Activated effector memory CD4-positive, alpha-beta T cell treated with anti-CD3 and anti-CD28 coated beads, Interleukin-2, amount 50 U/mL, for 16 hours (primary cell): ENCODE results near the gene STOML2.
A peak's percentile ranks its signal among the peaks of the same experiment; 100 is the strongest.
"Not testable (repeated sequence)": the region's sequence is repeated elsewhere in the genome, so short reads cannot be mapped to it uniquely, and the experiment has no call there.

Source experiments
- DNase-seq: peaks from one replicate; pipeline ENCODE4 v3.0.0-alpha.2; 2020

STOML2 gene, protein sequence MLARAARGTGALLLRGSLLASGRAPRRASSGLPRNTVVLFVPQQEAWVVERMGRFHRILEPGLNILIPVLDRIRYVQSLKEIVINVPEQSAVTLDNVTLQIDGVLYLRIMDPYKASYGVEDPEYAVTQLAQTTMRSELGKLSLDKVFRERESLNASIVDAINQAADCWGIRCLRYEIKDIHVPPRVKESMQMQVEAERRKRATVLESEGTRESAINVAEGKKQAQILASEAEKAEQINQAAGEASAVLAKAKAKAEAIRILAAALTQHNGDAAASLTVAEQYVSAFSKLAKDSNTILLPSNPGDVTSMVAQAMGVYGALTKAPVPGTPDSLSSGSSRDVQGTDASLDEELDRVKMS

DNA sequence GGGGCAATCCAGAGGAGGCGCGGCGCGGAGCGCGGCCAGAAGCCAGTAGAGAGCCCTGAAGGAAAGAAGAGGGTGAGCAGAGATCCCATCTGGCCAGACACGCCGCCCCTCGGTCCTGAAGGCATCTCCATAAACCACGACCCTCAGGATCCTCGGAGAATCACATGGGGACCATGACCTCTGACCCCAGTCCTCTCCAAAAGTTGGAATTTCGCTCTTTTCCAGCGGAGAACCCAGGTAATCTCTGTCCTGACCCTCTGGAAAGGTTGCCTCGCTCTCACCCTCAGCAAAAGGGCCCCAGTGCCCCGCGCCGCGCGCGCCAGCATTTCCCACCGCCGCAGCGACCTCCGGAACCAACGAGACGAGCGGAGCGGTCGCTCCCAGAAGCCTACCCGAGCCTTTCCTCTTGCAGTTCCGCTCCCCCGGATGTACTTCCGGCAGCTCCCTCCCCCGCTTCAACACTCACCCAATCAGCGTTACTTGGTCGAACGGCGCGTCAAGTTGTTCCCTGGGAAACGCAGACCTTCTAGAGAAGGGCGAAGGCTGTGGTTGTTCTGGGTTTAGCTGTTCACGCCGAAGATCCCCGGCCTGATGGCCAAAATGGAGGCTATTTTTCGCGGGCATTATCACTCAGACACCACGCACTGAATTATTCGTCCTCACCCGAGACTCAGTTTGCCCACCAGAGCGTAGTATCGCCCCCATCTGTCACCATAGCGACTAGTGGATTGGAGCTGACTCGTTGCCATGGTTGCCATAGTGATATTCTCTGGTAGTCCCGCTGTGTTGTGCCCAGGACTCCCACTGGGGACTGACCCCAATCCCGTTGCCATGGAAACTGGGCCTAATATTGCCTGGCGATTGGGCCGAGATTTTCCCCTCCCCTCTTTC, at the start of gene STOML2:
TSS of gene STOML2 (minus strand) at position 363 of the 891 bp plus-strand sequence. CDS start at position 326, 37 bp downstream.
- DNase-seq: peak; percentile 97

GRCh38 chr9:35147941-35148563, 45.1 kb upstream of the STOML2 start:
- not testable (repeated sequence) for DNase-seq

- DNase-seq: no peak
Observed at GRCh38 chr9:35142037-35142436, 39.1 kb upstream of the STOML2 start.

- DNase-seq: no peak
Observed at GRCh38 chr9:35140093-35140492, 37.2 kb upstream of the STOML2 start.

GRCh38 chr9:35136866-35137265, 33.9 kb upstream of the STOML2 start:
- DNase-seq: no peak

GRCh38 chr9:35135988-35136387, 33.1 kb upstream of the STOML2 start:
- no peak for DNase-seq

DNA sequence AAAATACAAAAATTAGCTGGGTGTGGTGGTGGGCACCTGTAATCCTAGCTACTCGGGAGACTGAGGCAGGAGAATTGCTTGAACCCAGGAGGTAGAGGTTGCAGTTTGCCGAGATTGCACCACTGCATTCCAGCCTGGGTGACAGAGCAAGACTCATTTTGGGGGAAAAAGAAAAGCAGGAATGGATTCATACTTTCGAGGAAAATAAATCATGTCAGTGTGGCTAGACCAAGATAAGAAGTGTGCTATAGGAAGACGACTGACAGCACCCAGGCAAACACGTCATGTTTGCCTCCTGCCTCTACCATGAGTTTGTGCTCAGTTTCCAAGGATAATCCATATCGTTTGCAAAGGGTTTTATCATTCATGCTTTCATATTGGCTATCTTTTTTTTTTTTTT, 32.0 kb upstream of the STOML2 start:
- DNase-seq: no peak

GRCh38 chr9:35116898-35117551, 14.1 kb upstream of the STOML2 start:
- peak; percentile 94 for DNase-seq

DNA sequence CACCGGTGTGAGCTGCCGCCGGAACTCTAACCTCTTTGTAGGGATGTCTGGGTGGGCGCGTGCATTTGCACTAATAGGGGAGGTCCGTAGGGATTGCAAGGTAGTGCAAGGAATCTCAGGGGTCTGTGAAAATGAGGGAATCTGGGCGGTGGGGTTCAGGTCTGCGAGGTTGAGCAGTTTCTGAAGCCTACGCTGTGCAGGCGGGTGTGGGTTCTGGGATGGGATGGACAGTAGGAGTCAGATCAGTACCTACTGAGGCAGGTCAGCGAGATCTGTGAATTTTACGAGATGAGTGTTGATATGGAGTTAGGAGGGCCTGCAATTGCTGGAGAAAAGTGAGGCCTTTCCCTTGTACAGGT, 13.6 kb upstream of the STOML2 start:
- no peak for DNase-seq

DNA sequence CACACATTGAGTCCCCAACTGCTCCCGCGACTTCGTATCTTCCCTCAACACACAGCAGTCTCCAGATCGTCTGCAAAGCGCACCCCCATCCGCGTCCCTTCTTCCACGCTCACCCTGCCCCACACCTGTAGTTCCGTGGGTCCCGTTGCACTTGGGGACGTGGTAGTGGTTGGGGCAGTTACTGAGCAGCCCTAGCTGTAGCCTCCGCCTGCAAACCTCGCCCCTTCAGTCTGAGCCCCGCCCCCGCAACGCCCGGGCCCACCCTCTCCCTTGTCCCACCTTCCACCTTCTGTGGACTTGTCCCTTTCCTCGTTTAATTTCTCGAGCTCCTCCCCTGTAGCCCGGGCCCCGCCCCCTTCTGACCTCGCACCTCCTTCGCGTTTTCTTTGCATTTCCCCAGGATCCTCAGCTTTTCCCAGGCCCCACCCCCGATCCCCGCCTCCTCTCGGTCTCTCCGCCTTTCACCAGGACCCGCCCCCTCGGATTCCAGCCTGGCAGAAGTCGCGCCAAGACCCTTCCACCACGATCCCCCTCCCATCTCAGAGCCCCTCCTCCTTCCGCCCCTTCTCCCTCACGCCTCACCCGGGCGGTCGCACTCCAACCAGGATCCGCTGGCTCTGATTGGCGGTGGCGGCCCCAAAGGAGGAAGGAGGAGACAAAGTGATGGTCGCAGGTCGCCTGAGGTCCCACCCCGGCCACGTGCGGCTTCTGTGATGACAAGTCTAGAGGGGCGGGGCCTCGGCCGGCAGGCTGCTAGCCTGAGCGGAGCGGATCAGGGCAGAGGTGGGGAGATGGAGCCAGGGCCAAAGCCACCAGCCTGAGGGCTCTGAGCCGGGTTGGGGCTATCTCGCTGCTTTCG, 13.0 kb upstream of the STOML2 start, which contains the start of gene ATOSB:
TSS of gene ATOSB (minus strand) at position 183 of the 859 bp plus-strand sequence. CDS start 7,588 bp downstream, outside the sequence.
- peak; percentile 97 for DNase-seq

GRCh38 chr9:35114840-35115628, 12.1 kb upstream of the STOML2 start:
- DNase-seq: peak; percentile 72

GRCh38 chr9:35114113-35114839, 11.3 kb upstream of the STOML2 start:
- peak; percentile 86 for DNase-seq

- DNase-seq: peak; percentile 69
Observed at GRCh38 chr9:35112257-35113020, 9.5 kb upstream of the STOML2 start.

GRCh38 chr9:35111001-35111933, 8.3 kb upstream of the STOML2 start:
- peak; percentile 99 for DNase-seq

DNA sequence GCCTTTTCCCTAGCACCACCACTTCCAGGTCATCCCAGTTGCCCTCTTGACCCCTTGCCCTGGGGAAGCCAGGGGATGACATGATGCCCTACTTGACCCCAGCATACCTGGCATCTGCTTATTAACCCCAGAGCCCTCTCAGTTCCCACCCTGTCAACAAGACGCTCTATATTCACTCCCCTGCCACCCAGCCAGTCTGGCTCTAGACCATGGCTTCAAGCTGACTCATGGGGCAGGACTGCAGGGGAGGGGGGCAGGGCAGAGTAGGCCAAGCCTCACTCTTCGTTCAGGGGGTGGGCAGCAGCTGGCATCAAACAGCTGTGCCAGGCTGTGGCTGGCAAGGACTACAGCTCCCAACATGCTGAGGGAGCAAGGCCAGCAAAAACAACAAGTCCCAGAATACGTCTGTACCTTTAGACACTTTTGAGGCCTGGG, 7.4 kb upstream of the STOML2 start:
- DNase-seq: peak; percentile 63

DNA sequence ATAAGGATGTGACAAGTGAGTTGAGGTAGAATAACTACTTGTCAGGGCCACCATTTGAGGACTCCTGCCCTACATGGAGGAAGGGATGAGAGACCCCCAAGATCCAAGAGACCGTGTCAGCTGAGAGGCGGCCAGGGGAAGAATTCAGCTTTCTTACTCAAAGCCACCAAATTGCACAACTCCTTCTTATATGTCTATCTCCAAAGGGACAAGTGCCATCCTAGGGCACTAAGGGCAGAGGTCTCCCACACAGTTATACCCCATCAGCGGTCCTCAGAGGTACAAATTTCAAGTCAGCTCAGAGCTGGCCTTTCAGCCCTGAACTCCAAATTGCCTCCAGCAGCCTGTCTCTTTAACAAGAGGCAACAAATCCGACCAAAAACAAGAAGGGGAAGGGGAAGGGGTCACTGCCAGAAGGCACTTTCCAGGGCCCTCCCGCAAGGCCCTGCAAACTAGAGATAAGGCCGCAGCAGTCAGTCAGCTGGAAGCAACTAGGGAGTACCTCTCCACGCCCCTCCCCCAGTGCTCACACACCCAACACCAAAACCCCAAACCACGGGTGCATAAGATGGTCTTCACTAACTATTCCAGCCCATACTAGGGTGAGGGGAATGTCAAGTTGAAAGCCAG, 6.1 kb upstream of the STOML2 start:
- peak; percentile 45 for DNase-seq

DNA sequence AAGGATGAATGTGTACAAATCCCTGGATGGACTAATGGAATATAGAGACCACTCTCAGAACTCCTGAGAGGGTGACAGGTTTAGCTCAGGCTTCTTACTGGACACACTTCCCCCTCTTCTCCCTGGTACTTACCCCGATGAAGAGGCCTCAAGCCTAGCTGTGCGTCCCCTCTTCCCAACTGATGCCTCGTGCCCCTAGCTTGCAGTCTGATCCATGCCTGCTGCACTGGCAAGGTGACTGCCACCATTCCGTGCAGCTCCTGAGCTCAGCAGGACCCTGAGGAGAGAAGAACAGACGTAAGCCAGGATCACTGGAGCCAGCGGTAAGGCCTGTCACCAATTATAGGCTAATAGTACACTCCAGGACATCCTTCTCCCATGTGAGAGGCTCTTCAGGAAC, 5.5 kb upstream of the STOML2 start:
- peak; percentile 56 for DNase-seq
